GM12872 (cell line): Measurements from ENCODE around the gene PCDH15.

Experiments
- CTCF ChIP-seq: IDR thresholded peaks from 3 replicates; pipeline ENCODE4 v1.5.1; 2011; ENCODE audit warnings: low read depth, mild to moderate bottlenecking, low read length, moderate library complexity; ENCODE audit not compliant: insufficient read depth

Gene PCDH15

GRCh38 chr10:54487743-54488142 lies 313.3 kb downstream of the PCDH15 start:
- TF ChIP-seq CTCF: no peak

GRCh38 chr10:54485971-54486370 lies 315.1 kb downstream of the PCDH15 start:
- TF ChIP-seq CTCF: no peak

GRCh38 chr10:54484186-54484585 lies 316.8 kb downstream of the PCDH15 start:
- TF ChIP-seq CTCF: no peak

GRCh38 chr10:54478601-54479000 lies 322.4 kb downstream of the PCDH15 start:
- no peak for TF ChIP-seq CTCF

GRCh38 chr10:54477738-54478137 lies 323.3 kb downstream of the PCDH15 start:
- TF ChIP-seq CTCF: no peak

GRCh38 chr10:54470324-54470631 lies 330.8 kb downstream of the PCDH15 start:
- TF ChIP-seq CTCF: no peak

- TF ChIP-seq CTCF: no peak
Observed at GRCh38 chr10:54469587-54470323, 331.3 kb downstream of the PCDH15 start.

- TF ChIP-seq CTCF: no peak
Observed at GRCh38 chr10:54454271-54454670, 346.8 kb downstream of the PCDH15 start.
